GM19035 (cell line): Measurements from ENCODE around the gene NUBPL.
"Not testable (repeated sequence)": the region's sequence is repeated elsewhere in the genome, so short reads cannot be mapped to it uniquely, and the experiment has no call there.

Source experiments
- ATAC-seq: cut with Tn5 transposase; IDR thresholded peaks from one replicate; pipeline ENCODE4 v1.9.1; 2021; ENCODE audit not compliant: unreplicated experiment

Gene NUBPL

DNA sequence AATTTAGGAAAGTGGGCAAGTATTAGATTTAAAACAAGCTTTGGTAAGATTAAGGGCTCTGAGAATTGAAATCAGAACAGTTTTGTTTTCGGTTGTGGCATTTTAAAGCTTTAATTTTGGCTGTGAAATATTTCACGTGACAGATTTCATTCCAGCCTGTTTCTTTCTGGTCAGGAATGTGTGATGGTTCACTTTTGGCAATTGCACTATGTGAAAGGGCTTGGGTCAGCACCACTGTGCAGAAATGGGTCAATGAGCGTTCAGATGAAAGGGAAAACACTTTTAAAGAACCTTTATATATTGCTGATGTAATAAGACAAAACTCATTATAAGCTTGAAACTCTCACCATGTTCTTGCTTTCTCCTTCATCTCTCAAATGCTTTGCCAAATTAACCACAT, 17.1 kb downstream of the NUBPL start:
- ATAC-seq = no peak

DNA sequence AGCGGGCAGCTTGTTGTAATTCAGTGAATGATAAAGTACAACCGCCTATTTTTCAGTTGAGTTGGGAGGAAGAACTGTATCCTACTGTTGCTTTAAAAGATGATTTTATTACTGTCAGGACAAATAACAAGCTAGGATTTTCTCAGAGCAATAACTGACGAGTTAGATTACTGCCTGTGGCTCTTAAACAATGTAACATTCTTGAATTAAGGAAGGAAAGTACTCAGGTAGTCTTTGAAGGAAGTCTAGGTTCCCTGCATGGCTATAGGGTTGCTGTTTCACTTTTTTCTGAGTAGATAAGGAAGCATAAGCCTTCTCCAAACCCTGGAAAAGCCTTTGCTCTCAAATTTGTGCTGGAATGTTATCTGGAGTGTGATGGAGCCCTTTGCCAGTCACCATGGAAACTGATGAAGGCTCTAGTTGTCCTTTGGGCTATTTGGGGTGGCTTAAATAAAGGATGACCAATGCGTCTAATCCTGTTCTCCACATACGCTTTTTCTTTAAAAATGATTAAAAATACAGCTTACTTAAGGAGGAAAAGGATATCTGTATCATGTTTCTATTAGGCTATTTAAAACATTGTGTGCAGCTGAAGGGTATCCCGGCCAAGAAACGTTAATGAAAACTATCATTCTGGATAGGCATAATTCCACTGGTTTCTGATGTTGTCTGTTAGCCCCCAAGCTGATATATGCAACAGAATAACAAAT, 17.7 kb downstream of the NUBPL start:
- ATAC-seq = no peak

DNA sequence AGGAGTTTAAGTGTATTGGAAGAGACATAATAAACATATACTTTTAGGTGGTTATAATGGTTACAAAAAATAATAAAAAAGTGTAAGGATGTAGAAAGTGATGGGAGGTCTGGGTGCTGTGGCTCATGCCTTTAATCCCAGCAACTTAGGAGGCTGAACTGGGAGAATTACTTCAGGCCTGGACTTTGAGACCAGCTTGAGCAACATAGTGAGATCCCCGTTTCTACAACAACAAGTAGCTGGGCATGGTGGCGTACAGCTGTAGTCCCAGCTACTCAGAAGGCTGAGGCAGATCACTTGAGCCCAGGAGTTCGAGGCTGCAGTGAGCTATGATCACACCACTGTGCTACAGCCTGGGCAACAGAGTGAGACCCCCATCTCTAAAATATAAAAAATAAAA, 19.0 kb downstream of the NUBPL start:
- no peak for ATAC-seq

DNA sequence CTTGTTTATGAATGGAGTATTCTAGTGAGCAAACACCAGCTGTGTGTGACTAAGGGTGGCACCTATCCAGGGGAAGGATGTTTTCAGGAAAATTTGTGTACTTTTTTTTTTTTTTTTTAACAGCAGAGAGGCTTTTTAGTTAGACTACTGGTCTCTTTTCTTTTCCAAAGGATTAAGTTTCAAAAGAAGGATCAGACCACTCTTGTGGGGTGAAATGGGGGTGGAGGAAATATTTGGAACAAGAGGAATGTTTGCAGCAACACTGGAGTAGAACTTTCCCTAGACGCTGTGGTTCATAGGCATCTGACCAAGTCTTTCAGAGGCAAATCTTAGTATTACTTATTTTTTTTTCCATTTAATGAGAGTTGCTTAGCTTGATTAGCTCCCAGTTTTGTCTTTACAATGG, 21.1 kb downstream of the NUBPL start:
- no peak for ATAC-seq

- ATAC-seq = no peak
These were observed 21.7 kb downstream of the NUBPL start for GRCh38 chr14:31582836-31583452.

DNA sequence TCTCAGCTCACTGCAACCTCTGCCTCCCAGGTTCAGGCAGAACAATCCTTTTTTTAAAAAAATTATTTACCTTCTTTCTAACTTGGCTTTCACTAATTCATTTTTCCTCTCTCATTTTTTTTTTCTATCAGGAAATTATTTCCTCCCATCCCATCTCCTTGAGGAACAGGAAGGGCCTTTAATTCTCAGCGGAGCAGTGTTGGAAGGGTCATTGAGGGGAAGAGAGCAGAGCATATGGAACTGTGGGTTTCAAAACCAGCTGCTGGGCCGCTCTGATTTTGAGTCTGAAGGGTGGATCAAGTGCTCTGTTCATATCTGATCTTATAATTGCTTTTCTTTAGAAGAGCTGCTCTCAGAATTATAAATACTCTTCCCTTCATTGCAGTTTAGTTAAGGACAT, 29.0 kb downstream of the NUBPL start:
- no peak for ATAC-seq

- no peak for ATAC-seq
These were observed 30.9 kb downstream of the NUBPL start for GRCh38 chr14:31592122-31592521.

DNA sequence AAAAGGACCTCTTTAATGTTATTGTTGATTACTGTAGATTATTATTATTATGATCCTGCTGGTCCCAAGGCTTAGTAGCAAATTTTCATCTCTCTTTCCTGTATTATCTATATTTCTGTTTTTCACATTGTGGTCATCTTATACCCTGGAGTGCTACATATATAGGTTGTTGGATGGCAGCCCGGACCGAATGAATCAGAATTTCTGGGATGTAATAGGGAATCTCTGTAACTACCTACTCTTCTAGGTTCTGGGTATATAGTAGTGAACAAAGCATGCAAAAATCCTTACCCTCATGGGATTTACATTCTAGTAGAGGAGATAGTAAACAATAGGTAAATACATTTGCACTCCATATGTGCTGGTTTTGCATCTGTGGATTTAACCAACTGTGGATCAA, 31.4 kb downstream of the NUBPL start:
- no peak for ATAC-seq

GRCh38 chr14:31596342-31597095, 35.3 kb downstream of the NUBPL start:
- ATAC-seq = no peak

DNA sequence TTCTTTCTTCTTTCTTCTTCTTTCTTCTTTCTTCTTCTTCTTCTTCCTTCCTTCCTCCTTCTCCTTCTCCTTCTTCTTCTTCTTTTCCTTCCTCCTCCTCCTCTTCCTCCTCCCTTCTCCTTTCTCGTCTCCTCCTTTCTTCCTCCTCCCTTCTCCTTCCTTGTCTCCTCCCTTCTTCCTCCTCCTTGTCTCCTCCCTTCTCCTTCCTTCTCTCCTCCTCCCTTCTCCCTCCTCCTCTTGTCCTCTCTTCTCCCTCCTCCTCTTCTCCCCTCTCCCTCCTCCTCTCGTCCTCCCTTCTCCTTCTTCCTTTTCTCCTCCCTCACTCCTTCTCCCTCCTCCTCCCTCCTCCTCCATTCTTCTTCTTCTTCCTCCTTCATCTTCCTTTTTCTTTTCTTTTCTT, 44.5 kb downstream of the NUBPL start:
- no peak for ATAC-seq

DNA sequence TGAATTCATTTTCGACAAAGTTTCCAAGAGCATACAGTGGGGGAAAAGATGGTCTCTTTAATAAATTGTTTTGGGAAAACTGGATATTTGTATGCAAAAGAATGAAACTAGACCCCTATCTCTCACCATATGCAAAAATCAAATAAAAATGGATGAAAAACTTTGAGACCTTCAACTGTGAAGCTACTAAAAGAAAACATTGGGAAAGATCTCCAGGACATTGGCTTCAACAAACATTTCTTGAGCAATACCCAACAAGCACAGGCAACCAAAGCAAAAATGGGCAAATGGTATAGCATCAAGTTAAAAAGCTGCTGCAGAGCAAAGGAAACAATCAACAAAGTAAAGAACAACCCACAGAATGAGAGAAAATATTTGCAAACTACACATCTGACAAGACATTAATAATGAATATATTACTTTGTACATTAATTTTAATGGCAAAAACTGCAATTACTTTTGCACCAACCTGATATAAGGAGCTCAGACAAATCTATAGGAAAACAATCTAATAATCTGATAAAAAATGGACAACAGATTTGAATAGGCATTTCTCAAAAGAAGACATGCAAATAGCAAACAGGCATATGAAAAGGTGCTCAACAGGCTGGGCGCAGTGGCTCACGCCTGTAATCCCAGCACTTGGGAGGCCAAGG, 50.7 kb downstream of the NUBPL start:
- no peak for ATAC-seq

DNA sequence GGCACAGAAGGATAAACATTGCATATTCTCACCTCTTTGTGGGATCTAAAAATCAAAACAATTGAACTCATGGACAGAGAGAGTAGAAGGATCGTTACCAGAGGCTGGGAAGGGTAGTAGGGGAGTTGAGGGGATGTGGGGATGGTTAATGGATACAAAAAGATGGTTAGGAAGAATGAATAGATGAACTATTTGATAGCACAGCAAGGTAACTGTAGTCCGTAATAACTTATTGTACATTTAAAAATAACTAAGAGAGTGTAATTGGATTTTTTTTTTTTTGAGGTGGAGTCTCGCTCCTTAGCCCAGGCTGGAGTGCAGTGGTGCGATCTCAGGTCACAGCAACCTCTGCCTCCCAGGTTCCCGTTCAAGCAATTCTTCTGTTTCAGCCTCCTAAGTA, 52.0 kb downstream of the NUBPL start:
- ATAC-seq = no peak

- not testable (repeated sequence) for ATAC-seq
These were observed 57.7 kb downstream of the NUBPL start for GRCh38 chr14:31618884-31619283.

DNA sequence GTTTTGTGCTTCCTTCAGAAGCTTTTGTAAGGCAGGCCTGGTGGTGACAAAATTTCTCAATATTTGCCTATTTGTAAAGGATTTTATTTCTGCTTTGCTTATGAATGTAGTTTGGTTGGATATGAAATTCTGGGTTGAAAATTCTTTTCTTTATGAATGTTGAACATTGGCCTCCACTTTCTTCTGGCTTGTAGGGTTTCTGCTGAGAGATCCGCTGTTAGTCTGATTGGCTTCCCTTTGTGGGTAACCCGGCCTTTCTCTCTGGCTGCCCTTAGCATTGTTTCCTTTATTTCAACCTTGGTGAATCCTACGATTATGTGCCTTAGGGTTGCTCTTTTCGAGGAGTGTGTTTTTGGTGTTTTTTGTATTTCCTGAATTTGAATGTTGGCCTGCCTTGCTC, 58.2 kb downstream of the NUBPL start:
- no peak for ATAC-seq

- not testable (repeated sequence) for ATAC-seq
These were observed 59.7 kb downstream of the NUBPL start for GRCh38 chr14:31620898-31621297.

DNA sequence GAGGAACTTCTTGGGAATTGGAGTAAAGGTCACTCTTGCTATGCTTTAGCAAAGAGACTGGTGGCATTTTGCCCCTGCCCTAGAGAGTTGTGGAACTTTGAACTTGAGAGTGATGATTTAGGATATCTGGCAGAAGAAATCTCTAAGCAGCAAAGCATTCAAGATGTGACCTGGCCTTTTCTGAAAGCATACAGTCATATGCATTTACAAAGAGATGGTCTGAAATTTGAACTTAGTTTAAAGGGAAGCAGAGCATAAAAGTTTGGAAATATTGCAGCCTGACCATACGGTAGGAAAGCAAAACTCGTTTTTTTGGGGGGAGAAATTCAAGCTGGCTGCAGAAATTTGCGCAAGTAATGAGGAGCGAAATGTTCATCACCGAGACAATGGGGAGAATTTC, 60.9 kb downstream of the NUBPL start:
- no peak for ATAC-seq

DNA sequence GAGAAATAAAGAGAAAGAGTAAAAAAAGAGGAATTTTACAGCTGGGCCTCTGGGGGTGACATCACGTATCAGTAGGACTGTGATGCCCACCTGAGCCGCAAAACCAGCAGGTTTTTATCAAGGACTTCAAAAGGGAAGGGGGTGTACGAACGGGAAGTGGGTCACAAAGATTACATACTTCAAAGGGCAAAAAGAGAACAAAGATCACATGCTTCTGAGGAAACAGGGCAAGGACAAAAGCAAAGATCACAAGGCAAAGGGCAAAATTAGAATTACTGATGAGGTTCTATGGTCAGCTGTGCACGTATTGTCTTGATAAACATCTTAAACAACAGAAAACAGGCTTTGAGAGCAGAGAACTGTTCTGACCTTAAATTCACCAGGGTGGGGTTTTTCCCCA, 91.7 kb downstream of the NUBPL start:
- not testable (repeated sequence) for ATAC-seq

DNA sequence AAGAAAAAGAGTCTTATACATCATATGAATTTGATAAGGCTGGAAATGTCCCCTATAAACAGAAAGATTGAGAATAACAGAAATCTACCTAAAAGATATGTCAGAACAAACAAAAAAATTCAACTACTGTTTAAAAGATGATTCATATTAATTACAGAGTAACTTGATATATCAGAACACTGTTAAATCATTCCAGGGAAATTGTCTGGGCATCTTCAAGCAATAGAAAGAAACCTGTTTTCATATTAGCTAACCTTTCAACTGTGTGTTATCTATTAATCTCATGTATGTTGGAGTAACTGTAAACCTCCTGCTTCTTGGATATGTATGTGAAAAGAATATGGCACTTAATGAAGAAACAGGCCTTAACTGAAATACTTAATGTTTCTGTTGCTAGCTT, 96.7 kb downstream of the NUBPL start:
- no peak for ATAC-seq

- ATAC-seq = no peak
These were observed 98.1 kb downstream of the NUBPL start for GRCh38 chr14:31659278-31659677.

DNA sequence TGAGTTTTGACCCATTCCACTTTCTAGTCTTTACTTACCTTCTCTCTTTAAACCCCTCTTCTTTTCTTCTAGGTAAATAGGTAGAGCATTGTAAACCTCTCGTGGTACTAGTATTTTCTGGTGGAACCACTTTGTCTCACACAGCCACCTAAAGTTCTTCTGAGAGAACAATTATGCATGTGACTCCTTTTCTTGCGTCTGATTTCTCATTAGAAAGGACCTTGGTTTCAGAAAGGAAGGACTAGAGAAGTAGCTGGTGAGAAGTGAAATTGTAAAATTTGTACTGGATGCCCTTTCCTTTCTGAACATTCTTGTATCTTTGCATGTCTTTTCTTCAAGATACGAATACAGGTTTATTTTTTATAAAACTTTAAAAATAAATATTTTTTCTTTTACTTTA, 99.0 kb downstream of the NUBPL start:
- no peak for ATAC-seq

DNA sequence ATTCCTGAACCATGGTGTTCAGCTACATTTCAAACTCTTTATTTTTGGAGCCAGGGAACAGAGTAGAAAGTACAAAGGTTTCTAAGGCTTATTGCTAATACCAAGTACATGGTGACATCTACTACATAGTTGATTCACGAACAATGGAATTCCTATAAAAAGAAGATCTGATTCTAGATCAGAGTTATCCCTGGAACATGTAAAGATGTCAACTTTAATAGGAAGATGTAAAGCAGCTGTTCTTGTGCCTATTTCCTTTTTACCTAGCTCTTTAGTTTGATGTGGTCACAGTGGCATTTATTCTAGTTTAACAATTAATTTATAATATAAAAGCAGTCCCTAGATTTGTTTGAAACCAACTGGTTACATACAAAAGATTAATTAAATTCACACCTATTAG, 99.5 kb downstream of the NUBPL start:
- no peak for ATAC-seq

- no peak for ATAC-seq
These were observed 107.1 kb downstream of the NUBPL start for GRCh38 chr14:31668348-31668747.
